PFSK-1 (cell line): ENCODE data around the gene TXNDC8.

Experiments used
- FOXP2 ChIP-seq: optimal IDR thresholded peaks from 2 replicates; pipeline ENCODE3; 2011; ENCODE audit warnings: borderline replicate concordance, control low read depth, inconsistent platforms; ENCODE audit not compliant: insufficient read depth; ENCODE audit errors: extremely low read length, extremely low read depth
- POLR2AphosphoS5 ChIP-seq: IDR thresholded peaks from 2 replicates; pipeline ENCODE4 v1.6.1; 2012; ENCODE audit warnings: low read depth, mild to moderate bottlenecking, control low read depth, low read length, moderate library complexity
- SIN3A ChIP-seq: IDR thresholded peaks from 2 replicates; pipeline ENCODE4 v1.6.1; 2012; ENCODE audit warnings: mild to moderate bottlenecking, low read length, moderate library complexity, borderline replicate concordance; ENCODE audit not compliant: insufficient read depth
- TAF1 ChIP-seq: IDR thresholded peaks from 2 replicates; pipeline ENCODE4 v1.6.1; 2012; ENCODE audit warnings: low read length, control low read depth, borderline replicate concordance; ENCODE audit not compliant: insufficient read depth
- TF ChIP-seq, protein P1 (sequence below), 2 experiments: IDR thresholded peaks; 2 replicates each; pipeline versions ENCODE4 v1.6.1 to v1.8.0; 2011 to 2012; ENCODE audit warnings: low read depth in 2 of 2, low read length in 2 of 2, control low read depth in 1 of 2, inconsistent platforms in 1 of 2, mild to moderate bottlenecking in 1 of 2, moderate library complexity in 1 of 2; ENCODE audit not compliant: insufficient read depth in 1 of 2

Gene TXNDC8

DNA sequence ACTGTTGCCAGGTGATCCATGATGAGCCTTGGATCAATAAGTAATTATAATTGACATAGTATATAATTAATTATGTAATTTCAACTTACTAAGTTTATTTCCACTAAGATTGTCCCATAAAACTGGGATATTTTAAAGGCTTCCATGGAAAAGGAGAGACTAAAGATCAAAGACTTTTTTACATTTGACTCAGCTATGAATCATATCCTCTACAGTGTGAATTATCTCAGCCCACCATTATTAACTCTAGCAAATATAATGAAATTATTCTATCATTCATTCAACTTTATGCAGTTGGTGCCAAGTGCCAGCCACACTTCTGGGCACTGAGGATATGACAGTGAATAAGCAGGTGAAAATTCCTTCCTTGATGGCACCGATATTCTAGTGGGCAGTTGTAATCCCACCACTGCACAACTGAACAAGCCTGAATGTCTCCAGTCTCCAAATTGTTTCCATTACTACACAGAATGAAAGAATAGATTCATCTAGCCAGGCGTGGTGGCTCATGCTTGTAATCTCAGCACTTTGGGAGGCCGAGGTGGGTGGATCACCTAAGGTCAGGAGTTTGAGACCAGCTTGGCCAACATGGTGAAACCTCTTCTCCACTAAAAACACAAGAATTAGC is 59.5 kb downstream of the TXNDC8 start:
- TF ChIP-seq SIN3A = no peak

DNA sequence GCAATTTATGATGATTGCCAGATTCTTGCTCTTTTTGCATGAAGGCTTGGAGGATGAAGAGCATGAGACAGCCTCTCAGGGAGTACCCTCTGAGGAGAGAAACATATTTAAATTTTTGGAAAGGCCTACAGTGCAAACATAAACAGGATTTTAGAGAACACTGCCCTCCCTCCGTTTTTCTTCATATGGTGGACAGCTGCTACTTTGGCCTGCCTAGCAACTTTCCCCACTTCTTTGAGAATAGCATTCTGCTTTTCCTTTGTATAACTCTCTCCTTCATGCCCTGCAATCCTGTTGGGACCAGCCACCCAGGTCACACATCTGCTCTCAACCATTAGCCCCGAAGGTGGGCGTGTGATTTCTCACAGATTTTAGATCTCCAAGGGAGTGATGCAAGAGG is 60.9 kb downstream of the TXNDC8 start:
- TF ChIP-seq SIN3A (no peak), POLR2AphosphoS5 (no peak), TAF1 (no peak), FOXP2 (no peak)
- TF ChIP-seq, protein P1, sequence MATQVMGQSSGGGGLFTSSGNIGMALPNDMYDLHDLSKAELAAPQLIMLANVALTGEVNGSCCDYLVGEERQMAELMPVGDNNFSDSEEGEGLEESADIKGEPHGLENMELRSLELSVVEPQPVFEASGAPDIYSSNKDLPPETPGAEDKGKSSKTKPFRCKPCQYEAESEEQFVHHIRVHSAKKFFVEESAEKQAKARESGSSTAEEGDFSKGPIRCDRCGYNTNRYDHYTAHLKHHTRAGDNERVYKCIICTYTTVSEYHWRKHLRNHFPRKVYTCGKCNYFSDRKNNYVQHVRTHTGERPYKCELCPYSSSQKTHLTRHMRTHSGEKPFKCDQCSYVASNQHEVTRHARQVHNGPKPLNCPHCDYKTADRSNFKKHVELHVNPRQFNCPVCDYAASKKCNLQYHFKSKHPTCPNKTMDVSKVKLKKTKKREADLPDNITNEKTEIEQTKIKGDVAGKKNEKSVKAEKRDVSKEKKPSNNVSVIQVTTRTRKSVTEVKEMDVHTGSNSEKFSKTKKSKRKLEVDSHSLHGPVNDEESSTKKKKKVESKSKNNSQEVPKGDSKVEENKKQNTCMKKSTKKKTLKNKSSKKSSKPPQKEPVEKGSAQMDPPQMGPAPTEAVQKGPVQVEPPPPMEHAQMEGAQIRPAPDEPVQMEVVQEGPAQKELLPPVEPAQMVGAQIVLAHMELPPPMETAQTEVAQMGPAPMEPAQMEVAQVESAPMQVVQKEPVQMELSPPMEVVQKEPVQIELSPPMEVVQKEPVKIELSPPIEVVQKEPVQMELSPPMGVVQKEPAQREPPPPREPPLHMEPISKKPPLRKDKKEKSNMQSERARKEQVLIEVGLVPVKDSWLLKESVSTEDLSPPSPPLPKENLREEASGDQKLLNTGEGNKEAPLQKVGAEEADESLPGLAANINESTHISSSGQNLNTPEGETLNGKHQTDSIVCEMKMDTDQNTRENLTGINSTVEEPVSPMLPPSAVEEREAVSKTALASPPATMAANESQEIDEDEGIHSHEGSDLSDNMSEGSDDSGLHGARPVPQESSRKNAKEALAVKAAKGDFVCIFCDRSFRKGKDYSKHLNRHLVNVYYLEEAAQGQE (IDR thresholded peaks at IDR 0.05; ENCODE audit: insufficient read depth in 1 of 2, low read depth in 2 of 2, low read length in 2 of 2) = no peak

DNA sequence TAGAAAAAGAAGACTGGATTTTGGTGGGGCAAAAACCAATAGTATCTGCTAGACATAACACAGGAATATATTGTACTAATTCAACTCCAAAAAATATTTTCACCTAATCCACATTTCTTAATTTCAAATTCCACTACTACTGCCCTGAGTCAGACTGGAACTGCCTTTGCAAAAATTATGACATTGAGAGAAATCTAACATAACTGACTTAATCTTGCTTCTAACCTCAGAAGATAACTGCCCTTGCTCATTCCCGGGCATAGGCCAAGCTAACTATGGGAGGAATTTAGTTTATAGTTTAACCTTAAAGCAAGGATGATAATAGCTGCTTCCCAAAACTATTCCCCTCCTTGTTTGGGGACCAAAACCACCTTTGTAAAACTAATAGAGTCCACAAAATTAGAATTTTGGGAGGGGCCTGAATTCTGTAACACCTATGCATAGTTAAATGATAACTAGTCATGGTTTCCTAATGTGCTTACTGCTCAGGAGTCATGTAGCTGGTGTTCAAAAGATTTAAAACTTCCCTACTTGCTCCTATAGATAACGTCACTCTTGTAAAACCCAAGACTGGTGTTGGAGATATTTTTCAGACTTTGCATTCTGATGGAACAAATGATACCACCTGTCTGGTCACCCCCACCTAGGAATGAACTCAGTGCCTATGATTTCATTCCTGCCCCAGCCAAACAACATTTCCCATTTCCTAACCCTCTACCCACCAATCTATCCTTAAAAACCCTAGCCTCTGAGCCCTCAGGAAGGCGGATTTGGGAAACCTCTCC is 67.3 kb downstream of the TXNDC8 start:
- TF ChIP-seq TAF1 (no peak), SIN3A (no peak), FOXP2 (no peak), POLR2AphosphoS5 (no peak)
- TF ChIP-seq, protein P1 (IDR thresholded peaks at IDR 0.05; ENCODE audit: insufficient read depth in 1 of 2, low read depth in 2 of 2, low read length in 2 of 2) = no peak

DNA sequence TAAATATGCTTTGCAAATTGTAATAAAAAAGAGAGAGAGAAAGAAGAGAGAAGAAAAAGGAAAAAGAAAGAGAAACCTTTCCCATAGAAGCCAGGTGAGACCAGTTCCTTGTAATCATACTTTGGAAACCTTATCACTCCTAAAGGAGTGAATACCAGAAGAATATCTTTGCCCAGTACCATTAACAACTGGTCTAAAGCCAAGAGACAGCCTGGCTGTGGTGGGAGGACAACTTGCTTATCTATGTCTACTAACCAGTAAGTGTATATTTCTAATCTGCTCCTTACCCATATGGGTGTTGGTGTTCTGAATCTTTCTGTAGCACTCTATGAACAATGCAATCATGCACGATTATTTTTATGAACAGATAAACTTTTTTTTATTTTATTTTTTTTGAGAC is 70.9 kb downstream of the TXNDC8 start:
- no peak for TF ChIP-seq SIN3A
- no peak for TF ChIP-seq TAF1
- no peak for TF ChIP-seq POLR2AphosphoS5

DNA sequence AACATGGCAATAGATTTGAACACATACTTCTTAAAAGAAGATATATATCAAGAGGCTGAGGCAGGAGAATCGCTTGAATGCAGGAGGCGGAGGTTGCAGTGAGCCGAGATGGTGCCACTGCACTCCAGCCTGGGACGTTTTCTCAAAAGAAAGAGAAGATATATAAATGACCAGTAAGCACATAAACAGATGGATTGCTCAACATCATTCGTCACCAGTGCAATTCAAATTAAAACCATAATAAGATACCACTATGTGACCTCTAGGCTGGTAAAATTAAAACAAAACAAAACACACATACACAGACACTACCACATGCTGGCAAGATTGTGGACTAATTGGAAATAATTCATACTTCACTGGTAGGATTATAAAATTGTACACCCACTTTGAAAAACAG is 76.0 kb downstream of the TXNDC8 start:
- TF ChIP-seq, protein P1 (IDR thresholded peaks at IDR 0.05; ENCODE audit: insufficient read depth in 1 of 2, low read depth in 2 of 2, low read length in 2 of 2) = no peak
- TF ChIP-seq TAF1 (no peak), POLR2AphosphoS5 (no peak), FOXP2 (no peak), SIN3A (no peak)

DNA sequence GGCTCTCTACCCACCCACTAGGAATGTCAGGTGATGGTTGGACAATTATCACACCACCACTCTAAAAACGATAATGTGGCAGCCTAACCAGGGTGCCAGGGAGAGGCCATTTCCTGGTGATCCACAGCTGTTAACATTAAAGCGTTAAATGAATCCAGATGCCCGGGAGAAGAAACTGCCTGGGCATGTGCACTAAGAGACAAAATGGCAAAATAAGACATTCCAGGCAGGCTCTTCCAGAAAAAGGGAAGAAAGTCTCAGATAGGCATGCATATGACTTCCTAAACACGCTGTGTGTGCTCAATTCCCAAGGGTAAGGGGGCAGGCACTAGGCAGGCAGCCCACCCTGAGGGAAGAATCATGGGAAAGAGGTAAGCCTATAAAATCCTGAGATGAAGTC is 76.8 kb downstream of the TXNDC8 start:
- no peak for TF ChIP-seq SIN3A
- TF ChIP-seq, protein P1 (IDR thresholded peaks at IDR 0.05; ENCODE audit: insufficient read depth in 1 of 2, low read depth in 2 of 2, low read length in 2 of 2) = no peak
- no peak for TF ChIP-seq TAF1
- TF ChIP-seq FOXP2 = no peak
- no peak for TF ChIP-seq POLR2AphosphoS5
